Stimulated activated naive B cell treated with anti-CD40 and anti-IgM and Interleukin-4, amounts not matched to agents 10 μg/mL and 1 μg/mL and 100 μg/mL, for 72 hours (primary cell): ENCODE data around the gene SCRN2.
A peak's percentile ranks its signal among the peaks of the same experiment; 100 is the strongest.

Source experiments
- ATAC-seq, 2 donors: fragments of 150-1000 bp; cut with Tn5 transposase; replicated peaks; 2 replicates each; pipeline ENCODE4 v1.10.0; 2021; ENCODE audit warnings: moderate library complexity in 1 of 2
- DNase-seq: peaks from one replicate; pipeline ENCODE4 v3.0.0; 2021
- H3K27ac Mint-ChIP-seq: one replicate; pipeline ENCODE4 v1.8.0; 2022; ENCODE audit warnings: mild to moderate bottlenecking, mixed read lengths
- H3K27me3 Mint-ChIP-seq, 2 donors: one replicate each; pipeline ENCODE4 v1.8.0; 2022; ENCODE audit warnings: mixed read lengths in 2 of 2
- H3K36me3 Mint-ChIP-seq, 2 donors: one replicate each; pipeline ENCODE4 v1.8.0; 2022; ENCODE audit warnings: mixed read lengths in 2 of 2, mild to moderate bottlenecking in 1 of 2
- H3K4me1 Mint-ChIP-seq, 2 donors: one replicate each; pipeline ENCODE4 v1.8.0; 2022; ENCODE audit warnings: mixed read lengths in 2 of 2, mild to moderate bottlenecking in 1 of 2
- H3K4me3 Mint-ChIP-seq, 2 donors: one replicate each; pipeline ENCODE4 v1.8.0; 2022; ENCODE audit warnings: mild to moderate bottlenecking in 2 of 2, mixed read lengths in 2 of 2, moderate library complexity in 1 of 2
- H3K9me3 Mint-ChIP-seq, 2 donors: one replicate each; pipeline ENCODE4 v1.8.0; 2022; ENCODE audit warnings: mixed read lengths in 2 of 2, mild to moderate bottlenecking in 1 of 2

SCRN2 gene

DNA sequence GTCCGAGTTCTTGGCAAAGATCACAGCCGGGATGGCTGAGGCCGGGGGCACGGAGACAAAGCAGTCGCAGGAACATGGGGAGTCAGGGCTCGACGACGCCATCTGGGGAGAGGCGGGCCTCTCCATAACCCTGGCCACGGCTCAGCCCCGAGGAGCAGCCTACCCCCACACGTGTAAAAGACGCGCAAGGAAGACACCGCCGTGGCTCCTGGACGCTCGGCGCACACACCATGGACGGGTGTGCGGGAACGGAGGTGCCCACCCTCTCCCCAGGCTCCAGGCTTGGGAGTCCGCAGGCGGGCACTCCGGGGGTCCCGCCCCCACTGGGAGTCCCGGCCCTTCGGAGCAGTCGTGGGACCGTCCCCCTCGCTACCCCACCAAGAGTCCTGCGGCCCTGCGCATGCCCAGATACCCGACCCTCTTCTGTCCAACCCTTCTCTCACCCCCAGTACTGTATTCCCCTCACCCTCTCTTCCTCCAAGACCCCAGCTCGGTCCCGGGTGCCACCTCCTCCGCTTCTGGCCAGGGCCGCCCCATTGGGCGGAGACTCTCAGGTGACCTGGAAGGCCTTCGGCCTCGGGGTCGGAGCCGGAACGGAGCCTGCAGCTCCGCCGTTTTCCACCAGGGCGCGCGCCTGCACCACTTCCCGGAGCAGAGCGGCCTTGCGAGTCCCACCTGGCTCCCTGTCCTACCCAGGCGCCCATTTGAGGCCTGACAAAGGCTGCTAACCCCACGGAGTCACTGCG is at the start of gene SCRN2:
SCRN2 (minus strand) TSS at position 532 of the 746 bp plus-strand sequence; CDS start at position 102, 430 bp downstream.
- ATAC-seq (peak; percentile 92), DNase-seq (peak; percentile 92)
- peaks cover 20 to 22% of the 10 kb centered on the region in 2 donors for H3K27me3 Mint-ChIP-seq
- no peaks in the 10 kb centered on the region for H3K9me3 Mint-ChIP-seq
- H3K36me3 Mint-ChIP-seq: peaks cover 6 to 12% of the 10 kb centered on the region in 2 donors
- H3K4me3 Mint-ChIP-seq: peak within 1 kb of the TSS; percentile 91 to 95
- H3K4me1 Mint-ChIP-seq: peaks cover 12 to 35% of the 10 kb centered on the region in 2 donors
- peak within 1 kb of the TSS; percentile 90 for H3K27ac Mint-ChIP-seq

DNA sequence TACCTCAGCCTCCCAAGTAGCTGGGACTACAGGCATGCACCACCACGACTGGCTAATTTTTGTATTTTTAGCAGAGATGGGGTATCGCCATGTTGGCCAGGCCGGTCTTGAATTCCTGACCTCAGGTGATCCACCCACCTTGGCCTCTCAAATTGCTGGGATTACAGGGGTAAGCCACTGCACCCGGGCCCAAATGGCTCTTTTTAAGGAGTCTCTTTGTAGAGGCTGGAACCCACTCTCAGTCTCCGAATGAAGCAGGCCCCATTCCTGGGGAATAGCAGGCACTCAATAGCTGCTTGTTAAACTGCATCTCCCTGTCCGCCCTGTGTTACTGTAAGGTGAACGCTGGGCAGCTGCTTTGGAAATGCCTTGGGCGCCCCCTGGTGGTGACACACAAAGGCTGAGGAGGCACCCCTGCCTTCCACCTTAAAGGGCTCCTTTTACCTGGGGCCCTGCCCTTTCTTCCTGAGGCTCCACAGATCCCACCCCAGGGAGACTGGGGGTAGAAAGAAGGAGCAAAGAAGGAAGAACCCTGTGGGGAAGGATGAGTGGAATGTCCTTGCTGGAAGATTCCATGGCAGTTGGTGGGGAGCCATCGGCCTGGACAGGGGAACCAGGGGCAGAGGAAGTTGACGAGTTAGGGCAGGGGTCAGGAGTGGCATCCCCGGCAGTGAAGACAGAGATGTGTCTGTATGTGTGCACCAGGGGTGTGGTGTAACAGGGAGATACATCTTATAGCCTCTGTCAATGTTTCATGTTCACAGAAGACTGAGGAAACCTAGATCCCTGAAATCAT is 48.9 kb upstream of the SCRN2 start:
- Mint-ChIP-seq H3K27me3 (no peaks in the 10 kb centered on the region), H3K4me1 (peaks cover 18 to 31% of the 10 kb centered on the region in 2 donors), H3K36me3 (no peaks in the 10 kb centered on the region), H3K4me3 (no peak overlapping the region), H3K9me3 (no peaks in the 10 kb centered on the region), H3K27ac (peak overlapping the region; percentile 56)
- DNase-seq (peak; percentile 68), ATAC-seq (peak; percentile 99)

DNA sequence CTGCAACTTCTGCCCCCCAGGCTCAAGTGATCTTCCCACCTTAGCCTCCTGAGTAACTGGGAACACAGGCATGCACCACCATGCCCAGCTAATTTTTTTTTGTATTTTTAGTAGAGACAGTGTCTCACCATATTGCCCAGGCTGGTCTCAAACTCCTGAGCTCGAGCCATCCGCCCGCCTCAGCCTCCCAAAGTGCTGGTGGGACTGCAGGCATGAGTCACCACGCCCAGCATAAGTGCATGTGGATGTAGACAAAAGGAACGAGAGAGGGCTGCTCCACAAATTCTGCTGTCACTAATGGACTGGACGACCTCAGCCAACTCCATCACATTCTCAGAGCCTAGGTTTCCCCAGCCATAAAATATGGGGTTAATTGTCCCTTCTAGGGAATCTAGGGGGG is 47.2 kb upstream of the SCRN2 start:
- H3K36me3 Mint-ChIP-seq: no peaks in the 10 kb centered on the region
- no peak overlapping the region for H3K4me3 Mint-ChIP-seq
- DNase-seq (no peak), ATAC-seq (no peak)
- H3K27ac Mint-ChIP-seq: no peak overlapping the region
- H3K9me3 Mint-ChIP-seq: no peaks in the 10 kb centered on the region
- peaks cover 9 to 16% of the 10 kb centered on the region in 2 donors for H3K4me1 Mint-ChIP-seq
- peaks cover 2 to 5% of the 10 kb centered on the region in 2 donors for H3K27me3 Mint-ChIP-seq

DNA sequence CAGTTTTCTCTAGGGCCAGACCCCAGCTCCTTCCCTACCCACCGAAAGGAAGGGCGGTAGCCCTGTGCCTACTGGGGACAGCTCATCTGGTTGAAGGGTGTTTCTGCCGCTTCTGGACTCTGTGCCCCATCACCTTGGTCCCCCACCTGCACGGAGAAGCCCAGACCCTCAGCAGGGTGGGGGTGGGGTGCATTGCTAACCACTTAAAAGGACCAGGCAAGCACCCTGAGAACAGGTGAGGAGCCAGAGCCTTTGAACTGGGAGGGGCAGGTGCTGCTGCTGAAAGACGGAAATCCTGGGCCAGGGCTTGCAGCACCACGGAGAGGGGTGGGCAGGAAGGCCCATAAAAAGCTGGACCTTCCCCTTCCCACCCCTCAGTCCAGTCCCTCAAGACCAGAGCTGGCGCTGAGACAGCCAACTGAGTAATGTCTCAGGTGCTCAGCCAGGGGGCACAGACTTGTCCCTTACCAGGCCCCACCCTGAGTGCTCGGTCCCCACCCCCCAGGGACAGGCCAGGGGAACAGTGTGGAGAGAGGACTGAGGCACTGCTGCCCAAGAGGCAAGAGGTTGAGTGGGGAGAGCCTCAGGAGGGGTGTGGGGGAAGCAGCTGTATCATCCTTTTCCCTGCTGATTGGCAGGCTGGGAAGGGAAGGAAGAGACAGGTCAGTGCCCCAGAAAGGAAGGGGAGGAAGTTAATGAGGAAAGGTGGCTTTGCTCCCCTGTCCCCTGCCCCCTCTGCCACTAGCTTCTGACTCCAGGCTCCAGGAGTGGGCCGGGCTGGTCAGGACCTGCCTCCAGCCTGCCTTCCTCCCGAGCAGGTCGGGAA is 44.0 kb upstream of the SCRN2 start:
- no peaks in the 10 kb centered on the region for H3K36me3 Mint-ChIP-seq
- peaks cover 7% of the 10 kb centered on the region in 2 donors for H3K27me3 Mint-ChIP-seq
- DNase-seq (no peak), ATAC-seq (no peak)
- no peak overlapping the region for H3K4me3 Mint-ChIP-seq
- peaks cover 2 to 4% of the 10 kb centered on the region in 2 donors for H3K4me1 Mint-ChIP-seq
- no peaks in the 10 kb centered on the region for H3K9me3 Mint-ChIP-seq
- no peak overlapping the region for H3K27ac Mint-ChIP-seq

DNA sequence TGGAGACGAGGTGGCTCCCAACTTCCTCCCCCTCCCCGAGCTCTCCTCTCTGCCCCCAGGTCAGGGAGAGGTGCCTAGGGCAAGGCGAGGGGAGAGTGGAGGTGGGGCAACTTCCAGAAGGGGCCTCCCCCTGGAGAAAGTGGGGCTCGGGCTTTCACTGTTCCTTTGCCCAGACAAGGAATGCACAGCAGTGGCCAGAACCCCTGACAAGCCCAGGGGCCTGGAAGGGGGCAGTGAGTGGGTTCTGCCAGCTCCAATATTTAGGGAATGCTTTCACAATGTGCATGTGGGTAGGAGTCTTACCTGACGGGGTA is 43.3 kb upstream of the SCRN2 start:
- Mint-ChIP-seq H3K27me3 (peaks cover 7% of the 10 kb centered on the region in 2 donors), H3K27ac (no peak overlapping the region), H3K4me1 (no peaks in the 10 kb centered on the region), H3K36me3 (no peaks in the 10 kb centered on the region), H3K4me3 (no peak overlapping the region), H3K9me3 (no peaks in the 10 kb centered on the region)
- DNase-seq (no peak), ATAC-seq (no peak)

DNA sequence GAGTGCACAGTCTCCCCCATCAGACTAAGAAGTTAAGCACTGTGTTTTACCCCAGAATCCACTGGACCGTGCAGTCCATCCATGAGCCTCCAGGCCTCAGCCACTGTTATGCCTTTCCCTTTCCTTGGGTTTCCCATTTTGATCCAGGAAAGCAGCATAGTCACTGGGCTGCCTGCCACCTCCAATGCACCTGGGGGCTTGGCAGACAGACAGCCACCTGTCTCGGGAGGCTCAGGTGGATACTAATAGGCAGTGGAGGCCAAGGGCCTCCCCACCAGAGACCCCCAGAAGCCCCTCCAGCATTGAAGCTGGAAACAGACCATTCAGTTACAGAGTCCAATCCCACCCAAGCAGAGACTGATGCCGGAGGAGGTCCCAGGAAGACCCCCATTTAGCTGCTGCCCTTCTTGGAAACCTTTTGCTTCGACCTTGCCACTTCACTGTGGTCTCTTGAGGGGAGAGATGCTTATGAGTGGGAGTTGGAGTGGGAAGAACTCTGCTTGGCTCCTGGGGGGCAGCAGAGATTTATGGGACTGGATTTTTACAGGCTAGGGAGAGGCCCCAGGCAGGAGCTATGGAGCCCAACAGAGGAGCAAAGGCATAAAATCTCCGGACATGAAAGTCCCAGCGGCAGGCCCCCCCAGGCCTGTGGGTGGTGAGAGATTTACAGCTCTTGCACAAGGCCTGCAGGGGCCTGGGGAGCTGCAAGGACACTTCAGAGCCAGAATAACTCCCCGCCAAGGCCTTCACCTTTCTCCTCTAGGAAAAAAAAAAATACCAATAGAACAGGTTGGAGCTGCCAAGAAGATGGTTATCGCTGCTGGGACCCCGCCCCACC is 42.7 kb upstream of the SCRN2 start:
- ATAC-seq: no peak
- H3K27me3 Mint-ChIP-seq: peaks cover 7 to 12% of the 10 kb centered on the region in 2 donors
- no peak for DNase-seq
- H3K36me3 Mint-ChIP-seq: no peaks in the 10 kb centered on the region
- no peak overlapping the region for H3K4me3 Mint-ChIP-seq
- no peaks in the 10 kb centered on the region for H3K4me1 Mint-ChIP-seq
- H3K9me3 Mint-ChIP-seq: no peaks in the 10 kb centered on the region
- no peak overlapping the region for H3K27ac Mint-ChIP-seq

DNA sequence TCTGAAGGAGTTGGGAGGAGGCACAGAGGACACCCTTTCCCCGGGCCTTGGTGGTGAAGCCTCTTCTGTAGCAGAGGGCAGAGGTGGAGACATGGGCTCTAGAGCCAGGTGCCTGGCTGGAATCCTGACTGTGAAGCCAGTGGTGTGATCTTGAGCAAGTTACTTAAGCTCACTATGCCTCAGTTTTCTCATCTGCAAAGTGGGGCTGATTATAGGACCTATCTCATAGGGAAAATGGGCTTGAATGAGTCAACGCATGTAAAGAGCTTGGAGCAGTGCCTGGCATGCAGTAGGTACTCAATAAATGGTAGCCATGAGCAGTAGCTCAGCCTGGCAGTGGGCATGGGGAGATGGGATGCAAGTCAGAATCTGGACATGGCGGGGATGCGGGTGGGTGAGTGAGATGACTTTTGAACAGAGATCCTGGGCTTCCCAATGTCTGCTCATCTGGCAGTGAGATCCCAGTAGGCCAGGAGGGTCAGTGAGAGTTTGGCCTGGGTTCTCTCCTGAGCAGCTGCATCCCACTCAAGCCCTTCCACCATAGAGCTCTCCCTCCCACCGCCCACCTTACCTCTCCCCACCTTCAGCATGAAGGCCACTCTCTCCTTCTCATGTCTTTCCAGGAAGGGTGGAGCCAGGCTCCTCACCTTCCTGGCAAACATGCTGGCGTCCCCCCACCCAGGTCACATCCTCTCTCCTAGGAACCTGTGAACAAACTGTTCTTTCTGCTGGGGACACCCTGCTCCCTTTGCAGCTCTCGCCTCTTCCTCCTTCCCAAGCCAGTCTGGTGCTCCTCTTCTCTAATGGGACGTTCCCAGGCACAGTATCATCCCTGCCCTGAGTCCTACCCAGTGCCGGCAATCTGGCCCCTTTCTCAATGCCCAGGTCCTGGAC is 41.9 kb upstream of the SCRN2 start:
- H3K27me3 Mint-ChIP-seq: peaks cover 12 to 18% of the 10 kb centered on the region in 2 donors
- H3K4me3 Mint-ChIP-seq: no peak overlapping the region
- peaks cover 0 to 2% of the 10 kb centered on the region in 2 donors for H3K36me3 Mint-ChIP-seq
- no peaks in the 10 kb centered on the region for H3K9me3 Mint-ChIP-seq
- H3K4me1 Mint-ChIP-seq: no peaks in the 10 kb centered on the region
- DNase-seq (no peak), ATAC-seq (no peak)
- H3K27ac Mint-ChIP-seq: no peak overlapping the region

DNA sequence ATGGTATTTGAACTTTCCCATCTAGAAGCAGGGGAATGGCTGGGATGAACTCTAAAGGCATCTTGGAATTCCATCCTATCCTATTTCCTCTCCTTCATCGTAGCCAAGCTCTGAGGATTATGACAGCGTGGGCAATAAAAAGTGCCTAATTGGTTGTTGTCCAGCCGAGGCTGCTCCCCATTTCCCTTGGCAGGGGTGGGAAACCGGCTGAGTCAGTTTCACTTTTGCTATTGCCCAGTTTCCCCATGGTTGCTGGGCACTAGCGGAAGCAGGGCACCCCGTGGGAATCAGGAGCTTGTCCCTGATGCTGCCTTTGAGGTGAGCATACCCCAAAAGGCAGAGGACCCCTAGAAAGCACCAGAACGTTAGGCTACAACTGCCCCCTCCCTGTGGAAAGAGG is 41.2 kb upstream of the SCRN2 start:
- peaks cover 0 to 2% of the 10 kb centered on the region in 2 donors for H3K36me3 Mint-ChIP-seq

DNA sequence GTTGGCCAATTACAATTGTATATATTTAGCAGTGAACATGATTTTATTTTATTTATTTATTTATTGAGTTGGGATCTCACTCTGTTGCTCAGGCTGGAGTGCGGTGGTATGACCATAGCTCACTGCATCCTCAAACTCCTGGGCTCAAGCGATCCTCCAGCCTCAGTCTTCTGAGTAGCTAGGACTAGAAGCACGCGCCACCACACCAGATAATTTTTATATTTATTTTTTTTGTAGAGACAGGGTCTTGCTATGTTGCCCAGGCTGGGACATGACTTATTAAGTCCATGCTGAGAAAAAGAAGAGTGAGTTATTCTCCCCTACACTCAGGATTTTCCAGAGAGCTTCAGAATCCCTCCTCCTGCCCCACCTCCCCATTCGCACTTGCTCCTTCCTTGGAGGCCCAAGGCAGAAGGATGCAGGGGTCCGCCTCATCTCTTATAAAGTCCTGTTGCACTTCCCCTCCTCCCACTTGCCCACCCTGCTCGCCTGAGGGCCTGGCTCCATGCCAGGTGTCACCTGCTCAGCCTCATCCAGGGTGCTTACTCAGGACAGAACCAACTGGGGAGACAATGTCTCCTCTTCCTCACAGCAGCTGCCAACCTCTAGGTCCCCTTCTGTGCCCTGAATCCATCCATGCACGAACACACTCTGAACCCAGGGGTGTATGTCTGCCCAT is 38.8 kb upstream of the SCRN2 start:
- Mint-ChIP-seq H3K36me3 (peaks cover 0 to 2% of the 10 kb centered on the region in 2 donors), H3K4me3 (no peak overlapping the region), H3K4me1 (no peaks in the 10 kb centered on the region), H3K27me3 (peaks cover 28 to 37% of the 10 kb centered on the region in 2 donors), H3K9me3 (no peaks in the 10 kb centered on the region), H3K27ac (no peak overlapping the region)
- DNase-seq: no peak
- no peak for ATAC-seq

More for the DNA sequence above, 41.2 kb upstream of the SCRN2 start:
- ATAC-seq (no peak), DNase-seq (no peak)
- Mint-ChIP-seq H3K27me3 (peaks cover 17 to 25% of the 10 kb centered on the region in 2 donors), H3K27ac (no peak overlapping the region), H3K4me3 (no peak overlapping the region), H3K9me3 (no peaks in the 10 kb centered on the region), H3K4me1 (no peaks in the 10 kb centered on the region)

DNA sequence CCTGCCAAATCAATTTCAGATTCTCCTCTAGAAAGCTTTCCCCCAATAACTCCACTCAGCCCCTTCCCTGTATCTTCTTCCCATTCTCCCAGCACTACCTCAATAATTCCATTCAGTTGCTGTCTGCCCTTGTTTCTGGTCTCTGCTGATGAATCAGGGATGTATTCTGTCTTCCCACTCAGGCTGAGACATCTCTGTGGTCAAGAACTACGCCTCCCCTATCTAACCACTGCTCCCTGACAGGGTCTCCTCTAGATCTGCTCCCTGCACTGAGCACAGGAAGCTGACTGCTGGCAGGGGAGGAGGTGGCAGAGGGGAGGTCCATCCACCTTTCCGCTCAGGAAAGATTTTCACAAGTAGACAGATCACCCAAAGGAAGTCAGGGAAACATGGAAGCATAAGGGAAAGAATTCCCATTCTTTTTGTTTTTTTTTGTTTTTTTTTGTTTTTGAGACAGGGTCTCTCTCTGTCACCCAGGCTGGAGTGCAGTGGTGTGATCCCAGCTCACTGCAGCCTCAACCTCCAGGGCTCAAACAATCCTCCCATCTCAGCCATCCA is 38.0 kb upstream of the SCRN2 start:
- ATAC-seq (no peak), DNase-seq (no peak)

DNA sequence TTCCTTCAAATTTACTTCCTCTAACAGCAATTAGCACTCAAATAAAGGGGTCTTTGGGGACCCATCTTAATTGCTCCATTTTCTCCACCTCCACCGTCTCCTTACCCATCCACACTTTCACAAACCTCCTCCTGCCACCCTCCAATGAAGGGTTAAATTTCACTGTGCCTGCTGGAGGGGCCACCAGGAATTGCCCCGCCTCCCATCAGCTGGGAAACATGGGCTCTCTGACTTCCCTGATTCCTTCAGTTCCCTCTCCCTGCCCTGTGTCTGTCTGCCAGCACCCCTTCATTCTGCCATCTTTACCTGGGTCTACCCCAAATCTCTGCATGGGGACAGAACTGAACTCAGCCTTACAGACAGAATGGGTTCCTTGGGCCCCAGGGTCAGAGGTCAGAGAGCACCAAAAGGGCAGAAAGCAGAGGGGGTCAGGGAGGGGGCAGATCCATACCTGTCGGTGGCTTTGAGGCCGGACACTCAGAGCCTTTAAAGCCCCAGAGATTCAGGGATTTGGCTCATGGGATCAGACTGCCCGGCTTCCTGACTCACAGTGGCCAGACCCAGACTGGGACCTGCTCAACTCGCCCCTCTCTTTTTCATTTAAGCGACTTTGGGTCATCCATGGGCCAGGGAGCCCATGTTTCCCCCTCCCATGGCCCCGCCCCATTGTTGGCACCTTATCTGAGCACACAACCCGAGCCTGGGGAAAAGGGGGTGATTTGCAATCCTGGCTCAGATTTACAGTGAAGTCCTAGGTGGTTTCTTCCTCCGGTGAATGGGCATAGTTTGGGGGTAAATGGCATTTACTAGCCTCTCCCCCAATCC is 37.3 kb upstream of the SCRN2 start:
- ATAC-seq (no peak), DNase-seq (no peak)
- Mint-ChIP-seq H3K27ac (no peak overlapping the region), H3K36me3 (peaks cover 0 to 2% of the 10 kb centered on the region in 2 donors), H3K27me3 (peaks cover 40 to 49% of the 10 kb centered on the region in 2 donors), H3K4me3 (no peak overlapping the region), H3K4me1 (peaks cover 0 to 6% of the 10 kb centered on the region in 2 donors), H3K9me3 (no peaks in the 10 kb centered on the region)

More for the DNA sequence above, 38.0 kb upstream of the SCRN2 start:
- H3K4me1 Mint-ChIP-seq: peaks cover 0 to 2% of the 10 kb centered on the region in 2 donors
- H3K27ac Mint-ChIP-seq: no peak overlapping the region
- H3K9me3 Mint-ChIP-seq: no peaks in the 10 kb centered on the region
- no peak overlapping the region for H3K4me3 Mint-ChIP-seq
- H3K36me3 Mint-ChIP-seq: peaks cover 0 to 2% of the 10 kb centered on the region in 2 donors
- peaks cover 36 to 45% of the 10 kb centered on the region in 2 donors for H3K27me3 Mint-ChIP-seq
